Heart left ventricle (tissue), 13 donors: Measurements from ENCODE around the gene CDR2L.

Source experiments
- CTCF ChIP-seq, 12 donors: fragments of 200-600 bp; sonication (generic) in 4 of 12; IDR thresholded peaks; one replicate each; pipeline versions ENCODE4 v1.5.0 to v1.8.0; 2018 to 2022; ENCODE audit warnings: antibody characterized with exemption in 12 of 12, mild to moderate bottlenecking in 5 of 12
- POLR2A ChIP-seq, 2 donors: fragments of 450-650 bp; IDR thresholded peaks; one replicate each; pipeline ENCODE4 v1.6.1; 2017; ENCODE audit warnings: antibody characterized with exemption in 2 of 2, mild to moderate bottlenecking in 2 of 2, moderate library complexity in 2 of 2
- donor health status: ischemic (EF 13 %, LVEDD 7.1; RV severe dilation, severe dysfunction).
- donor health status: DM: no; HTN: yes; CAD: no.
- donor health status: DM: no; HTN: no; CAD: no.
- donor health status: ischemic (EF 25% LVEDD 6.9; RV normal size, moderate dysfunction).
- donor health status: ischemic (EF 25% LVEDD 5.7; RV mildly dilated, moderate dysfunction).
- donor health status: ischemic (EF 35%, LVEDD 5.7; RV mildly dilated, moderate dysfunction).
- donor health status: nonischemic (EF 11% LVEDD 7.7; RV severe dilation, severe dysfunction).
- donor health status: DM: yes; HTN: yes; CAD: no.
- donor health status: PGD.
- donor health status: ischemic (EF 29% LVEDD 5.4; RV normal size, mild dysfunction).
- donor health status: nonischemic (EF 23%, LVEDD 6.1; RV moderate dilation, normal function).

GRCh38 chr17:74972107-74972972 lies 15.1 kb upstream of the CDR2L start, which contains the start of gene HID1:
- TF ChIP-seq CTCF (IDR thresholded peaks at IDR 0.05) (no peak), POLR2A (IDR thresholded peaks at IDR 0.05) (peak in 1 of 2 donors; percentile 20)
